GM11168 (cell line): ENCODE data around the gene OOSP1.
"Not testable (repeated sequence)": the region's sequence is repeated elsewhere in the genome, so short reads cannot be mapped to it uniquely, and the experiment has no call there.

Experiments used
- in situ Hi-C: fragments of 300-500 bp; cut with MboI; formaldehyde crosslinking; loops from one replicate; pipeline ENCODE4 v1.12.0; 2022; ENCODE audit warnings: low sequenced_read_pairs; ENCODE audit not compliant: unreplicated experiment

Gene OOSP1, protein sequence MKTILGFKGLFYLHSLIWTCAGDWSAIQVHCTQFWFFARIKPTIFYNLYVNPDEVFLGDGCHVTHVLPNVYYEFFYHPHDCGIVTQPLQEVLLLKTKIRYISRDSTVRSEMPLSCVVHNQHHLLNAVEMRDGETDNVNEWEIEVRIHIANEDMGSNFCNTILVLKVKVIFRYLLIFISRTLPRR

DNA sequence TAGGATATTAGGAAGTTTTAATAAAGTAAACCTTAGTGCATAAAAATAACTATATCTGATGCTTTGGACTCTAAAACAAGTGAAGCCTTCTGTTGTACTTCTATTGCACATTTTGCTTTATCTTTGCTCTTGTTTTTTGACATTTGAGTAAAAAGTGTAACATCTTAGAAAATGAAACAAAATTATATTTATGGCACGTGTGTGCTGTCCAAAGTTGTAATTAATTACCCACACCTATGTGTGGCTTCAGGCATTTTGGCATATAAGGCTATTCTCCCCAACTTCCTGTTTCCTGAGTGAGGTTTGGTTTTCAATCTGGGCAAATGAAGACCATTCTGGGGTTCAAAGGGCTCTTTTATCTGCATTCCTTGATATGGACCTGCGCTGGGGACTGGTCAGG is at the start of gene OOSP1:
OOSP1 (plus strand) TSS at position 301 of the 400 bp plus-strand sequence; CDS start at position 324, 23 bp downstream.
- in situ Hi-C loops = no loop called here

DNA sequence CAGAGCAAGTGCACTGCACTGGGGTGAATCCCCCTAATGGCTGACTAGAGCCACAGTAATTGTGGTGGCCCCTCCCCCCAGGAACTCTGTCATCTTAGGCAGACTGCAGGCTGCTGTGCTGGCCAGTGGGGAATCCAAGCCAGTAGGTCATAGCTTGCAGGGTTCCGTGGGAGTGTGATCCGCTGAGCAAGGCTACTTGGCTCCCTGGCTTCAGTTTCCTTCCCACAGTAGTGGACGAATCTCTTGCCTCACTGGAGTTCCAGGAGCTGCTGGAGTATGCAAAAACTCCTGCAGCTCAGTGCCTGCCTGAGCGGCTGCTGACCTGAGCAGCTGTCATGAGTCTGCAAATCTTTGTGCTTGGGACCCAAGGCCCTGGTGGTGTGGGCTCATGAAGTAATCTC is 46.5 kb upstream of the OOSP1 start:
- in situ Hi-C loops = no loop called here

- in situ Hi-C loops = no loop called here
Observed at GRCh38 chr11:59894616-59895015, 43.6 kb upstream of the OOSP1 start.

GRCh38 chr11:59898046-59898445 is 40.2 kb upstream of the OOSP1 start:
- in situ Hi-C loops = no loop called here

DNA sequence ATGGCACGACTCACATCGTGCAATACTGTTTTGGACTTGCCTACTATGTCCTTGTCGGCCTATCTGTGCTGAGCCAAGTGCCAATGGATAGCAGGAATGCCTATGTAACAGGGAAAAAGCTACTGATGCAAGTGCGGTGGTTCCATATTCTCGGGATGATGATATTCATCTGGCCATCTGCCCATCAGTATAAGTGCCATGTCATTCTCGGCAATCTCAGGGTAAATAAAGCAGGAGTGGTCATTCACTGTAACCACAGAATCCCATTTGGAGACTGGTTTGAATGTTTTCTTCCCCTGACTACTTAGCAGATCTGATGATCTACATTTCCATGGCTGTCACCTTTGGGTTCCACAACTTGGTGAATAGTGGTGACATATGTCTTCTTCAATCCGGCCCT is 39.6 kb upstream of the OOSP1 start:
- in situ Hi-C loops = no loop called here

DNA sequence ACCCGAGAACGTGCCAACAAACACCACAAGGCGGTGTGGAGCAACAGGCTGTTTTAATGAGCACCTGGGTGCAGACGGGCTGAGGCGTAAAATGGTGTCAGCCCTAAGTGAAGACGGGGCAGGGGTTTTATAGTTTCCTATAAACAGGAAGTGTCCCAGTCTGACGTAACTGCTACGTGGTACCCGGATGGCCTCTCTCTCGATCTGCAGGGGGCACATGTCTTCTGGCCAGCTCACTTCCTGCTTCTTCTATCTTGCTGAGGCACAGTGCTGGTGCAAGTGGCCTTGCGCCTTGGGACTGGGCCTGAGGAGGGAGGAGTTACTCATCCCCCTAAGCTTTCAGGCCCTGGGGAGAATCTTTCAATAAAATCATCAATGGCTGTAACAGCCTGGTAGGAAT is 38.7 kb upstream of the OOSP1 start:
- in situ Hi-C loops = no loop called here

DNA sequence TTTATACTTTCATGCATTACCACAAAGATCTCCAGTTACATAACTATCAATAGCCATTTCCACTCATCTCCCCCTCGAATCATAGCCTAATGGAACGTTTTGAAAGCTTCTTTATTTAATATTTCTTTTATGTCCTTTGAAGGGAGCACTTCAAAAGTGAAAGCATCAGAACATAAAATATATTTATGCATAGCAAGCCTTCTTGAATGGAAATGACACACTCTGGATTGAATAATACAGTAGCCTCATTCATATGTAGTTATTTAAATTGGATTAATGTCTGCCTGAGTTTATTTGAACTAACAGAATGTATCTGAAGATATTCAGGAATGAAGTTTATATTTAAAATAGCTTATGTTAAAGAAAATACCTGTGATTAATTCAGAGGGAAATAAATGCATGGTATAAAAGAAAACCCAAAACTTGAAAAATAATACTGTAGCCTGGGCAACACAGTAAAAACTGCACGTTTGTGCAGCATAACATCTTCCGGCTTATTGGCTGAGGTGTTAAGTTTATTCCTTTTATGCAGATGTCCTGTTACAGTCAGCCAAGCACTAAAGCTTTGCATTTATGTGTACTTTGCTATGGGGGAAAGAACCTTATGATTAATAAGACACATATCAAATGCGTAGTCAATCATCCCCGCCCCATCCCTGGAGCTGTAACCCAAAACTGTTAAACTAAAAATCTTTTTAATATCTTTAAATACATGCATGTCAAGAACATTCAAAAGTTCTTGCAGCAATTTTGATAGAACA is 37.7 kb upstream of the OOSP1 start:
- in situ Hi-C loops = no loop called here

GRCh38 chr11:59901306-59901705 is 36.9 kb upstream of the OOSP1 start:
- in situ Hi-C loops = no loop called here

DNA sequence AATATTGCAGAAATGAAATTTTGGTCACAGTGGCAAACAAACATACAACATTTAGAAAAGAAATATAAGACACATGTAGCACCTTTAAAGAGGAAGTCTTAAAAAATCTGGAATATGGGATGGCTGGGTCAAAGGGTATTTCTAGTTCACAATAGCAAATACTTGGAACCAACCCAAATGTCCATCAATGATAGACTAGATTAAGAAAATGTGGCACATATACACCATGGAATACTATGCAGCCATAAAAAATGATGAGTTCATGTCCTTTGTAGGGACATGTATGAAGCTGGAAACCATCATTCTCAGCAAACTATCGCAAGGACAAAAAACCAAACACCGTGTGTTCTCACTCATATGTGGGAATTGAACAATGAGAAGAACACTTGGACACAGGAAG is 34.7 kb upstream of the OOSP1 start:
- in situ Hi-C loops = not testable (repeated sequence)

DNA sequence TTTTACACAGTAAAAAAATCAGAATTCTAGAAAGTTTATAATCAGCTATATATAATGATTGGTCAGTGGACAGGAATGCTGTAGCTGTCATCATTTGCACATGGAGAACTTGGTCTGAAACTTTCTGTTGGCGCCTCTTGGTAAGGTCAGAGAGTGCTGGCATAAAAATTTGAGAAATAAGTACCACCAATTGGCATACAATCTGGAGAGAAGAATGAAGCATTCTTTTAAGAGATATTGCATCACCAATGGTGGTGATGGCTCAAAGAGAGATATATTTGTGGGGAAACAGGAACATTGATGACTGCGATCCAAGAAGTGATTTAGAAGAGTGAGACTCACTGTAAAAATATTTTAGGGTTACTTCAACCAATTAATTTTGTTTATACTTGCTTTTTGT is 19.8 kb upstream of the OOSP1 start:
- in situ Hi-C loops = no loop called here

DNA sequence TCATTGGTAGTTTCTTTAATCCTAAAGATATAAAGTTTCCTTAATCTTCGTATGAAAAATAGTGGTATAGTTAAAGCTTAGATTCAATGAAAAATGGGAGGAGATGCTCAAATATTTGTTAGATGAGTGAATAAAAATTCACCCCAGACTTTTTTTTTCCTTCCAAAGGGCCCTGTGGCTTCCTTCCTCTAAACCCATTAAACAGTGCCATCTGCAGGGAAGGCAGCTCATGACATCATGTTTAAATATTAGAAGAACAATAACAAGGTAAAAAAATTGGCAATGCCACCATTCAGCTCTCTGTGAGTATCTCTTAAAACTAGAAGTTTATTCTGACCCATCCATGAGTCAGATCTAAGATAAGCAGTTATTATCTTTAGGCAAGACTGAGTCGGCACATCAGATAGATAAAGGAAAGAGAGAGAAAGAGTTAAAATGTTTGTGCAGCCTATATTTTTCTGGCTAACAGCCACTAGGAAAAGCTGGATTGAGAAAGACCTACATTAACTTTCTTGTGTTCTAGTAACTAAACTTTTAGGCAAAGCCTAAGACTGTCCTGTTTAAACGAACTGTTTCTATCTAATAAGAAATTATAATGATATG is 19.1 kb upstream of the OOSP1 start:
- in situ Hi-C loops = no loop called here

GRCh38 chr11:59923813-59924212 is 14.4 kb upstream of the OOSP1 start:
- in situ Hi-C loops = no loop called here

GRCh38 chr11:59931688-59932087 is 6.5 kb upstream of the OOSP1 start:
- in situ Hi-C loops = no loop called here

DNA sequence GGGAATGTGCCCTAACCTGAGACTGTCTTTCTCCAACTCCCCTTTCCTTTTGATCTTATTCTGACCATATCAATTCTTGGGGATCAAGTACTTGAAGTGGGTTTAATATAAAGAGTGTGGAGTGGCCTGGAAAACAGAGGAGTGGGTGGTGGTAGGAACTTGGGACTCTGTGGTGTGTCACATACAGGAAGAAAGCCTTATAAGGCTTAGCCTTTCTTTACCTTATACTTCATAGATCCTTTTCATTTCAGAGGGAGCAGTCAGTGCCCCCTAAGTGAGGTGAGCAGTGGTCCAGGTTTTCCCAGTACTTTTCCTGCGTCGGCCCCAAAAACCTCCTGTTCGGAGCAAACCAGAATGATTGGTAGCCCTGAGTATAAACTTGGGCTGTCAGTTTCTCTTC is 486 bp downstream of the OOSP1 start:
- in situ Hi-C loops = no loop called here

GRCh38 chr11:59939482-59939881 is 1.2 kb downstream of the OOSP1 start:
- in situ Hi-C loops = no loop called here

DNA sequence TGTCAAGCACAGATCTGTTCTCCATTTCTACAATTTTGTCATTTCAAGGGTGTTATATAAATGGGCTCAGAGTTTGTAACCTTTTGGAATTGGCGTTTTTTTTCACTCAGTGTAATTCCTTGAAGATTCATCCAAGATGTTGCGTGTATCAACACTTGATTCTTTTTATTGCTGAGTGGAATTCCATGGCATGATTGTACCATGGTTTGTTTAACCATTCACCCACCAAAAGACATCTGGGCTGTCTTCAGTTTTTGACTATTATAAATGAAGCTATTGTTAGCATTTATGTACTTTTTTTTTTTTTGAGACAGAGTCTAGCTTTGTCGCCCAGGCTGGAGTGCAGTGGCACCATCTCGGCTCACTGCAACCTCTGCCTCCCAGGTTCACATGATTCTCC is 2.9 kb downstream of the OOSP1 start:
- in situ Hi-C loops = no loop called here

DNA sequence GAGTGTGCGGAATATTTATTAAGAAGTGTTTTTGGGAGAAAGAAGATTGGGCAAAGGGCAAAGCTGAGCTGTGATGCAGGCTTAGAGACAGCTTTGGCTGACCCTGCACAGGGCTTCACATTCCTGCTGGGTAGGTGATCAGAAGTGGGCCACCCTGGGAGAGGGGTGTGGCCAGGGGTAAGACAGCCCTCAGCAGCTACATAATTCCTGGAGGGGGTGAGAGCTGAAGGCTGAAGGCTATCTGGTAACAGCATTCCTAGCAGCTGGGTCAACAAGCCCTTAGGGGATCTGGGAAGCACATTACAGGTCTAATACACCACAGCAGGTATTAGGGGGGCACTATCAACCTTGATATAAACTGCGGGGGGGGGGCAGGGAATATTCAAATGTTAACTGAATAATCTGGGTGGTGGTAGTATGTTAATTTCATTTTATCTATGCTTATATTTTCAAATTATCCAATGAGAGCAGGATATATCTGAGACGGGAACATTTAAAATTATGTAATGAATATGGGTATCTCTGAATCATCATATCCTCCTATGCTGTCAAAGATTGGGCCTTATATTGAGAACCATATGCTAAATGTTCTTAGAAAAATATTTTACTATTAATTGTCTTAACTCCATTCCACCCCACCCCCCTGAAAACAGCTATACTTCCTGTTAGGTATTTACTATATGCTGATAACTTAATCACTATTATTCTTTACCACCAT is 5.9 kb downstream of the OOSP1 start:
- in situ Hi-C loops = no loop called here

DNA sequence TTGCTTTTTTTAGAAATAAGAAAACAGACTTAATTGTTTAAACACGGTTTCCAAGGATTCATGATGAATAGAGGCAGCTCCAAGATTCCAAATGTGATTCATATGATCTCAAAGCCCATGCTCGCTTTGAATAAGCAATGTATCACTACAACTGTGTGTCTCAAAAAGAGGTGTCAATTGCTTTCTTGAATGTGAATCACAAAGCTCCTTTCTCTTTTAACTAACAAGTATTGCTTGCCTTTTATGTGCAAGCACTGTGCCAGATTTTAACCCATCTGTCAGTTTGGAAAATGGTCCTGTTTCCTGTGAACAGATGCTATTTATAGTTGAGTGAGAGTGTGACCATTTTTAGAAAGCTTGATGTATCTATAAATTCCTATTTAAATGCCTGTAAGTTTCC is 6.5 kb downstream of the OOSP1 start:
- in situ Hi-C loops = no loop called here

DNA sequence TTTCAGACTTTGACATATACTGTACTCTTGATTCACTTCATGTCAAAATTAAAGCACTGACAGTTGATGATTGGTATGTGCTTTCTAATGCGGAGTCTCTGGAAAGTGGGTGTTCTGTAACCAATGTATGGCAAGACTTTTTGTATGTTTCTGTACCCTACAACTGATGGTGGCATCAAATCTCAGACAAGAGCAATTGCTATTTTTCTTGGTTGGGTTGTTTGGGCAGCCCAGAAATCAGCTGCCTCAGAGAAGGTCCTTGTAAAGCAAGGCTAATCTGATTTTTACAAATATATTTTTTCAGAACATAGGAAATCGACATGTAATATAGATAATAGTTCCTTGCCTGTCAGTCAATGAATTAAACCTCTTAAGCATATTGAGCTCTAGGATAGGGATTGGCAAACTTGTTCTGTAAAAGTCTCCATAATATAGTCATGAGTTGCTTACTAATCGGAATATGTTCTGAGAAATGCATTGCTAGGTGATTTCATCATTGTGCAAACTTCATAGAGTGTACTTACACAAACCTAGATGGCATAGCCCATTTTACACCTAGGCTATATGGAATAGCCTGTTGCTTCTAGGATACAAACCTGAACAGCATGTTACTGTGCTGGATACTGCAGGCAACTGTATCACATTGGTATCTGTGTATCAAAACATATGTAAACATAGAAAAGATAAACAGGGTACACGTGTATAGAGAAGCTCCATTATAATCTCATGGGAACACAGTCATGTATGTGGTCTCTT is 15.4 kb downstream of the OOSP1 start:
- in situ Hi-C loops = no loop called here

- in situ Hi-C loops = no loop called here
Observed at GRCh38 chr11:59954219-59954847, 16.1 kb downstream of the OOSP1 start.
